HG03354 (cell line): Measurements from ENCODE around the gene ACACB.

Source experiments
- ATAC-seq: cut with Tn5 transposase; IDR thresholded peaks from one replicate; pipeline ENCODE4 v1.9.1; 2021; ENCODE audit warnings: mild to moderate bottlenecking; ENCODE audit not compliant: unreplicated experiment, poor library complexity, severe bottlenecking

ACACB gene

DNA sequence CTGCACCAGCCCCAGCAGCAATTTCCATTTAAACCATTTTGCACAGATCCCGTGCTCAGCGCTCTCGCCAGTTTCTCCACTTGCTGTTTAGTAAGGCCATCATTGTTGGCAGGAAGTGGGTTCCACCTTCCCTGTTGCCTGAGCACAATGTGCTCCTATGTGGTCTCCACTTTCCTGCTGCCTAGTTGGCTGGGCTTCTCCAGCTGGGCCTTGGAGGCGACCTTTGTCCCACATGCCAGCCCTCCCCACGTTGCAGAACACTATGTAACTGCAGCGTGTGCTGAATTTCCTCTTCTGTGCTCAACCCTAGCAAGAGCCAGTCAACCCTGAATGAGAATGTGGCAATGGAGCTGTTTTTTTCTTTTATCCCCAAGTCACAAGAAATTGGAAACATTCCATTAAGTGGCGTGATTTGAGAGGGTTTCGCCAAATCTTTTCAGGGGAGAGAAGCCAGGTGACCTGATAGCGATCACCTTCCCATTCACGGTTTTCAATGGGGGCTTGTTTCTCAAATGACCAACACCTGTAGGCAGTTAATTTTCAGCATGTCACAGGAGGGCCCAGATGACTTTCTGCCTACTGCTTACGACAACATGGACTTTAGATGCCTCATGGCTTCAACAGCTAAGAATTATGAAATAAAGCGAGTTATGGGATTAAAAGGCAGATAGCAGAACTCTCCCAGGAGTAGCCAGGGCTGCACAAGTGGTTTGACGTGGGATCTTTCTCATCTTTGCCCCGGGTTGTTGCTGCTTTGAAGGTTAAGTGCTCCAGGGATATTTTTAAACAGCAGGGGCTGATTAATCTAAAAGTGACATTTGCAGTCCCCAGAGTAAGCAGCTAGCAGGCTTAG is at the start of gene ACACB:
Gene ACACB (plus strand): TSS at position 830 of the 853 bp plus-strand sequence. CDS start 22,819 bp downstream, outside the sequence.
- ATAC-seq, result no peak

DNA sequence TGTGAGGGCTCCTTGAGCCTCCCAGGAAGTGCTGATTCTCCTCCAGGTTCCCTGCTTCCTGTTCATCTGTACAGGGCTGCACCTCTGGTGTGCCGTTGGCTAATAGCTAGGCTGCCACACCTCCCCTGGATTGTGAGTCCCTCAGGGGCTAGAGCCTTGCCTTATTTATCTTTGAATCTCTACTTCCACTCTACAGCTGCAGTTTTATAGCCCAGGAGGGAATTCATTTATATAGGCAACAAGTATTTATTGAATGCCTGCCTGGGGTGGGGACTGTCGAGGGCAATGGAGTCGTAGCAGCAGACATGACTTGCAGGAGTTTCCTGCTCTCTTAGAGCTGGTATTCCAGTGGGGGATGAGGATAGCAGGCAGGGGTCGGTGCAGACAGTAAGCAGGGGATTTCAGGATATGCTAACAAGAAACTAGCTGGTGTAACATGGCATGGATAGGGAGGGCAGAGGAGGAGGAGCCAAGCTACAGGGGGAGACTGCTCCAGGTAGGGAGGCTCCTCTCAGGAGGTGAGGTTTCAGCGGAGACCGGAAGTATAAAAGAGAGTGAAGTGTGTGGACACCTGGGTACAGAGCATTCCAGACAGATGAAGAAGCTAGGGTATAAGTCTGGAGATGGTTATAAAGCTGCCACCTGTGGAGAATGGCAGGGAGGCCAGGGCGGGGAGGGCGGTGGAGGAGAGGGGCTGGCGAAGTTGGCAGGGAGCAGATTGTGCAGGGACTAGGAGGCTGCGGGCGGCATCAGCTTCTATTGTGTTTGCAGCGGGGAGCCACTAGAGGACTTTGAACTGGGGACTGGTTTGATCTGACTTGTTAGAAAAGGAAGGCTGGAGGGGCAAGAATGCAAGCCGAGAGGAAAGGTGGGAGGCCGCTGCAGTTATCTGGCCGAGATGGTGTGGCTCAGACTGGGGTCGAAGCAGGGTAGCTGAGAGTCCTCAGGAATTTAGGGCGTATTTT is 46.8 kb upstream of the ACACB start:
- no peak for ATAC-seq

DNA sequence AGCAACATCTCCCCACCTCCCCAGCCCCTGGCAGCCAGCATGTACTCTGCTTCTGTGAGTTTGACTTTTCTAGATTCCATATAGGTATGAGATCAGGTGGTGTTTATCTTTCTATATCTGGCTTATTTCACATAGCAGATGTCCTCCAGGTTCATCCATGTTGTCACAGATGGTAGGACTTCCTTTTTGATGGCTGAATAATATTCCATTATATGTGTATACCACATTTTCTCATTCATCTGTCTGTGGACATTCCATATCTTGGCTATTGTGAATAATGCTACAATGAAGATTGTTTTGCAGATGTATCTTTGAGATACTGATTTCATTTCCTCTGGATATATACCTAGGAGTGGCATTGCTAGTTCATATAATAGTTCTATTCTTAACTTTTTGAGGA is 41.5 kb upstream of the ACACB start:
- no peak for ATAC-seq

DNA sequence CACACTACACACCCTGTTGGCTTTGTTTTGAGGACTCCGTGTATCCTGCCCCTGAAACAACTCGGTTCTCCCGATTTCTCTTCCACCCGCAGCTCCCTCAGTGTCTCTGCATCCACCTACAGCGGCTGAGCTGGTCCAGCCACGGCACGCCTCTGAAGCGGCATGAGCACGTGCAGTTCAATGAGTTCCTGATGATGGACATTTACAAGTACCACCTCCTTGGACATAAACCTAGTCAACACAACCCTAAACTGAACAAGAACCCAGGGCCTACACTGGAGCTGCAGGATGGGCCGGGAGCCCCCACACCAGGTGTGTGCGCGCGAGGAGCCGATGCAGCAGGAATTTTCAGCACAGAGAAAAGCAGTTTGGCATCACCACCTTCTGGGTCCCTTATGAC is 33.6 kb upstream of the ACACB start:
- ATAC-seq, result no peak

DNA sequence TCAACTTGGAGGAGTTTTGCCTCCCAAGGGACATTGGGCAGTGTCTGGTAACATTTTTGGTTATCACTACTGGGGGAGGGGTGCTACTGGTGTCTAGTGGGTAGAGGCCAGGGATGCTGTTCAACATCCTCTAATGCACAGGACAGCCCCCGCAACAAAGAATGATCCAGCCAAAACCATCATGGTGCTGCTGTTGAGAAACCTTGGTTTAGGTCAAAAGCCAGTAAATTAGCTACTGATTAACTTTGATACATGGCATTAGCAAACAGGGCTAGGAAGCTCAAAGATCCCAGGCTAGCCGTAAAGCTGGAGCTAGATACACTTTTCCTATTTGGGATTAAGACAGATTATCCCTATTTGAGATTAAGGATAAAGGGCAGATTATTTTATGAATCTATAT is 32.0 kb upstream of the ACACB start:
- ATAC-seq, result no peak

DNA sequence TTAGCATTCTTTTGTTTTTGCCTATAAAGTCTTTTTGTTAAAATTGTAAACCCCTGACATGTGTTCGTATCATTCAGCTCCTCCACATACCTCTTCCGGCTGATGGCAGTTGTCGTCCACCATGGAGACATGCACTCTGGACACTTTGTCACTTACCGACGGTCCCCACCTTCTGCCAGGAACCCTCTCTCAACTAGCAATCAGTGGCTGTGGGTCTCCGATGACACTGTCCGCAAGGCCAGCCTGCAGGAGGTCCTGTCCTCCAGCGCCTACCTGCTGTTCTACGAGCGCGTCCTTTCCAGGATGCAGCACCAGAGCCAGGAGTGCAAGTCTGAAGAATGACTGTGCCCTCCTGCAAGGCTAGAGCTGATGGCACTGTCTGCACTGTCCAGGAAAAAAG is 30.8 kb upstream of the ACACB start:
- no peak for ATAC-seq

DNA sequence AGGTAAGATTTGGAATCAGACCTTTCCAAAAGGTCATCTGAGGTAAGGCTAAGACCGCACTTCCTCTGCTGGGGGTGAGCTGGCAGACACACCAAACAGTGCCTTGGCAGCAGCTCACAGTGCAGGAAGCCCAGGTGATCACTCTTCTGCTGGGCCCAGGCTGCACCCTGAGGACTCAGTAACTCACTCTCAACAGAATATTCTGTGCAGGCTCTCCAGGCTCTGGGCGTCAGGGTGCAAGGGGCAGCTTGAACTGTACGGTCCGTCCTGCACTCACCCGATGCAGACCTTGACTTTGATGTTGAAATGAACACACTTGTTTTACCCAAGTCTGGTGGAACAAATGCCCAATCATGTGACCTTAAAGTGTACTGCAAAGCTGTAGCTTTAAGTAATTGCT is 29.1 kb upstream of the ACACB start:
- ATAC-seq, result no peak

DNA sequence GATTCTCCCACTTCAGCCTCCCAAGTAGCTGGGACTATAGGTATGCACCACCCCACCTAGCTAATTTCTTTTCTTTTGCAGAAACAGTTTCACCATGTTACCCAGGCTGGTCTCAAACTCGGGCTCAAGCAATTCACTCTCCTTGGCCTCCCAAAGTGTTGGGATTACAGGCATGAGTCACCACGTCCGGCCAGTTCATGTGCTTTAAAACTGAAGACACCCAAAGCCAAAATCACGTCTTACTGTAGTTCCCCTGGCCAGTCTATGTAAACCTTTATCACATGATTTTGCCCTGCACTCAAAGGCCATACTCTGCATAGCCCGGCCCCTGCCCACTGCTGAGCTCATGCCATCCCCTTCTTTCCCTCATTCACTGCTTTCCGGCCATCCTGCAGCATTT is 27.6 kb upstream of the ACACB start:
- no peak for ATAC-seq

DNA sequence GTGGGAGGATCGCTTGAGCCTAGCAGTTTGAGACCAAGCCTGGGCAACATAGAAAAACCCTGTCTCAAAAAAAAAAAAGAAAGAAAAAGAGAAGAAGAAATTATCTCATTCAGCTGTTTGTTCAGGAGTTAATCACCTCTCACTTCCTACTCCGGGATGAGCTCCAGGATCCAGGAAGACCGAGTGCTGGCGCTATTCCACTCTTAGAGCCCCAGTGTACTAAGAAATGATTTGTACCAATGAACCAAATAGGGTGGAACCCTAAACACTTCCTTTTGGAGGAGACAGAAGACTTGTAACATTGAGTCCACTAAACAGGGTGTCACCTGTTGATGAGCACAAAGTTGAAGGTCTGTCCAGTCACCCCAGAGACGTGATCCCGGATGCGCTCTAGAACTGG is 26.7 kb upstream of the ACACB start:
- no peak for ATAC-seq

DNA sequence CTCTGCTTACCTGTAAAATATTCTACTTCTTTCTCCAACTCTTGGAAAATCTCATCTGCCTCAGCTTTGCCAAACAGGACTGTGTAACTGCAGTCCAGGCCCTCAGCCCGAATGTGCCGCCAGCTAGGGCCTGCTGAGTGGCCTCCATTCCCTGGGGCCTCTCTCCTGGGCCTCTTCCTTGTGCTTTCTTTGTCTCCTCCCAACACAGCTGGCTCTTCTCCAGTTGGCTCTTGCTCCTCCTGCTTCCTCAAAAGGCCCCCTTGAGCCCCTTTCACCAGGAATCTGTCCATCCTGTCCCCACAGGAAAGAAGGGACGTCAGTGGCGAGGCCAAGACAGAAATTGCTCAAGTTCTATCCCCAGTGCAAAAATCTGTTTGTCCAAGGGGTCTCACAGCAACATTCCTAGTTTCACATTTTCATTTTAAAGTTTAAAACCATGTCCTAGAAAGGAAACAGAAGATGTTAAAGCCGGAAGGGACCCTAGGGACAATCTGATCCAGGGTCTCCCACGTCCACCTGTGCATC is 23.8 kb upstream of the ACACB start:
- ATAC-seq, result no peak

DNA sequence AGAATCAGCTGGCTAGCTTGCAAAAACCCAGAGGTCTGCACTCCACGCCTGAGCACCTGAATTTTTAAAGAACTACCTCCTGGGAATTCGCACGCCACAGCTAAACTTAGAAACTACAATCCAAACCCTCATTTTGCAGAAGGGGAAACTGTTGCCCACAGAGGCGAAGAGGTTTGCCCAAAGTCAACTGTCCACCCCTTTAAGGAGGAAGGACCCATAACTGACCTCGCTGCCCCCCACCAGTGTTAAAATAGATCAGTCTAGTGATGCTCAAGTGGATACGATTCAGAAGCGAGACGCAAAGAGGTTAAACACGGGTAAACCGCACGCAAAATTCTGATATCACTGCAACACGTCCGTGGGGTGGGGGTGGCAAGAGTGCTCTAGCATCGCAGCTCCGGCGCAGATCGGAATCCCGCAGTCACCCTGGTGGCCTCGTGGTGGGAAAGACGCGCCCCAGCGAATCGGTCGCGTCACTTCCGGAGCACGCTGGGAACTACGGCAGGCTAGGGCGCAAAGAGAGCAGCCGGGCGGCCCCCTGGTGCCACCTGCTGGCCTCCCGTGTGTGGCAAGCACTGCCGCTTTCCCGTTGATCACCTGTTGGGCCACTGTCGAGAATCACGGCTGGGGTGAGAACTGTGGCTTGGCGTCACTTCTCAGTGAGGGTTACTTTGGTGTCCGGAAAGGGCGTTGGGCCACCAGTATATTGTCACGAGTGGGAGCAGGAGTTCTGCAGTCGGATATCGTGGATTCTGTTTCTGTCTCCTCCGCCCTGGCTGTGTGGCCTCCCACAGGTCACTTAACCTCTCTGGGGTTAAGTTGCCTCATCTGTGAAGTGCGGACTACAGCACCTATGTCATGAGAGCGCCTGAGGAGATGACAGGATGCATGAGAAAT is 23.1 kb upstream of the ACACB start, which contains the start of gene ALKBH2:
Gene ALKBH2 (minus strand): TSS at position 451 of the 897 bp plus-strand sequence. CDS start 686 bp downstream, outside the sequence.
- ATAC-seq, result peak; percentile 67

DNA sequence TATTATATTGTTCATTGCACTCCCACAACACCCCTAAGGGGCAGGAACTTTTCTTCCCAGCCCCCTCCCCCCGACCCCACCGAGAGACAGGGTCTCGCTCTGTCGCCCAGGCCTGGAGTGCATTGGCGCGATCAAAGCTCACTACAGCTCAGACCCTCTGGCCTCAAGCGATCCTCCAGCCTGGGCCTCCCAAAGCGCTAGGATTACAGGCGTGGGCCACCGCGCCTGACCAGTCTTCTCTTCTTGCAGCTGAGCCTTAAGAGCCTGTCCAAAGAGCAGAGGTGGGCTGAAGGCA is 19.3 kb upstream of the ACACB start:
- ATAC-seq, result no peak

DNA sequence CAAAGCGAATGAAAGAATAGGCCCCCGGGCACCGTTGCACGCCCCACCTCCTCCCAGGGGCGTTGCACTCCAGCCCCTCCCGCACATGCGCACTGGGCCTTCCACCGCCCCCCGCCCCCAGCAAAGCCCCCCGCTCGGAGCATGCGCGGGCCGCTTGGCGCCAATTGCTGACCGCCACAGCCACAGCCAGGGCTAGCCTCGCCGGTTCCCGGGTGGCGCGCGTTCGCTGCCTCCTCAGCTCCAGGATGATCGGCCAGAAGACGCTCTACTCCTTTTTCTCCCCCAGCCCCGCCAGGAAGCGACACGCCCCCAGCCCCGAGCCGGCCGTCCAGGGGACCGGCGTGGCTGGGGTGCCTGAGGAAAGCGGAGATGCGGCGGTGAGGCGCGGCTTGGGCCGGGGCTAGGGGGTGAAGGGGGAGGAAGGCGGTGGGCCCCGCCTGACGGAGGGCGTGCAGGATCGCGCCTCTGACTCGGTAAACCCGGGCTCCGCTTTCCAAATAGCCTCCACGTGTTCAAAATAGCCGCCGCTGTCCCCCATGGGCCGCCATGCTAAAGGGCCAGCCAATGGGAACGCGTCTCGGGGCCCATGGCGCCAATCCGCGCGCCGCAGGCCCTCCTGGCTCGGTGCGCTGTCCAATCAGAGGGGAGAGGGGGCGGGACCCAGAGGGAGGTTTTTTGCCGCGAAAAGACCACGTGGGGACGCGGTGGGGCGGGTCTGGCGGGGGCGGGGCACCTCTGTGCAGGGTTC is 18.8 kb upstream of the ACACB start, which contains the start of gene UNG:
Gene UNG (plus strand): TSS at position 163 of the 748 bp plus-strand sequence. CDS start 83 bp downstream, at position 246.
- ATAC-seq, result peak; percentile 90

DNA sequence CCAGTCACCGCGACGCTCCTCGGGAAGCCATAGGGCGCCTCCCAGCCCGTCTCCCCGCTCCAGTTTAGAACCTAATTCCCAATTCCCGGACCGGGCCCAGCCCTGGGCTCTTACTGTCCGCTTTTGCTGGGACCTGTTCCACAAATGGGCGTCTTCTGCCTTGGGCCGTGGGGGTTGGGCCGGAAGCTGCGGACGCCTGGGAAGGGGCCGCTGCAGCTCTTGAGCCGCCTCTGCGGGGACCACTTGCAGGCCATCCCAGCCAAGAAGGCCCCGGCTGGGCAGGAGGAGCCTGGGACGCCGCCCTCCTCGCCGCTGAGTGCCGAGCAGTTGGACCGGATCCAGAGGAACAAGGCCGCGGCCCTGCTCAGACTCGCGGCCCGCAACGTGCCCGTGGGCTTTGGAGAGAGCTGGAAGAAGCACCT is 18.2 kb upstream of the ACACB start:
- ATAC-seq, result peak; percentile 33

DNA sequence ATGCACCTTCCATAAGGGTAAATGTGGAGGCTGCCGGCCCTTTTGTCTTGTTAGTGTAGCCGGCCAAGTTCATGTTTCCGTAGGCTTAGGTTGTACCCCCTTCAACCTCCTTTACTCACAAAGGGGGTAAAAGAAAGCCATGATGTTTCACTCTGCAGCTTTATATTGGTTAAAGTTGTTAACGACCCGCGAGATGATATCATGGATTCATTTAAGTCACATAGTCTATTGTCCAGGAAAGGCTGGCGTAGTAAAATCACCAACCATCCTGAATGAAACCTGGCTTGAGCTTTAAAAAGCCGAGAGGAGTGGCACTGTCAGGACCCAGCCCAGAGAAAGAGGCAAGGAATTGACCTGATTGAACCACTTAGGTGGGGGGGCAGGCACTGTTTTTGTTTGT is 17.7 kb upstream of the ACACB start:
- peak; percentile 1 for ATAC-seq

DNA sequence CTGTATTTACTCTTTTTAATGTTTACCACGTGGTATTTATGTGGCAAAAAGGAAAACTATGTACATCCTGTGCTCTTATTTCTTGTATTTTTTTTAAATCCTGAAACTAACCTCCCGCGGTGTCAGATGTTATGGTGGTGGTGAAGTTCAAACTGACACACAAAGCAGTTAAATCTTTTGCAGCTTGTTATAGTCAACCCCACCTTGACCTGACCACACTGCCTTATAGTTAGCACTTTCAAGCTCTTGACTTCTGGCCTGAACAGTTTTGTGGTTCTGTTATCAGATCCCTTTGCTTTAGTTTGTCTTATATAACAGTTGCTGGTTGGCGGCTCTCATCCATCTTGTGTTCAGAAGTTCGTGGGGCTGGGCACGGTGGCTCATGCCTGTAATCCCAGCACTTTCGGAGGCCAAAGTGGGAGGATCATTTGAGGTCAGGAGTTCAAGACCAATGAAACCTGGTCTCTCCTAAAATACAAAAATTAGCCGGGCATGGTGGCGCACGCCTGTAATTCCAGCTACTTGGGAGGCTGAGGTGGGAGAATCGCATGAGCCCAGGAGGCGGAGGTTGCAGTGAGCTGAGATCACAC is 16.9 kb upstream of the ACACB start:
- ATAC-seq, result no peak

DNA sequence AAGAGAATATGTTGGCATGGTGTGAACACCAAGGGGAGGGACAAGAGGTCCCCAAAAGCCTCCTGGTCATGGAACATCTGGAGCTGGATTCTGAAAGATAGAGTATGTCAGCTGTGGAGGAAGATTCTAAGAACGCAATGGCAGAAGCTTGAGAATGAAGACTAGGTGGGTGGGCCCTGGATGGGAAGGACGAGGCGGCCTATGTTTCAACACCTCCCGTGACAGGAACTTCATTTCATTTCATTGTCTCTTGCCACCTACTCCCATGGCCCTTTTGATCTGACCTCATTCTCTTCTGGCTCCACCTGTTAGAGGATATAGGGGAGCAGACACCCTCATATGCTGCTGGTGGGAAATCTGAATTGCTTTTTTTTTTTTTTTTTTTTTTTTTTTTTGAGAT is 15.6 kb upstream of the ACACB start:
- ATAC-seq, result no peak

DNA sequence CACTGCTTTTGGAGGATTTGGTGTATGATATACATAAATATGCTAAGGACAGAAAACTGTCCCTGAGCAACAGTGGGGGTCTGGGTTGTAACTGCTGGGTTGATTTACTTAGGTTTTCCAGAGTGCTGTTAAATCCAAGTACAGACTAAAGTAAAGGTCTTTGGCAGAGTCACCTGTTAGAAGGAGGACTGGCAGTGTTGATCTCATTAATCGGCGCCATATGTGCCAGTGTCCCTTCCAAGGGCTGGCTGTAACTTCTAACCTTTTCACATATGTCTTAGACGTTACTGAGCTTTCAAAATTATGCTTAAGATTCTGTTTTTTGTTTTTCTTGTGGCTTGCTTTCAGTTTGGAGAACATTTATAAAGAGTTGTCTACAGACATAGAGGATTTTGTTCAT is 13.9 kb upstream of the ACACB start:
- no peak for ATAC-seq
